HepG2 (cell line): ENCODE measurements around the gene SP140L. TPM values are rescaled to one million over a fixed set of nuclear protein-coding genes. Genes with fewer than 3 reads are reported as not detected.

ENCODE experiments used
- ATF7 ChIP-seq, 2 experiments: fragments of 450-650 bp in 1 of 2; sonication (generic) in 1 of 2; formaldehyde crosslinking in 1 of 2; IDR thresholded peaks; 2 replicates each; pipeline versions ENCODE4 v1.4.0 to v1.6.1; 2016 to 2020; ENCODE audit warnings: antibody characterized with exemption in 1 of 2, mild to moderate bottlenecking in 1 of 2, missing genetic modification reagents in 1 of 2
- FOSL1 ChIP-seq: sonication (generic); formaldehyde crosslinking; IDR thresholded peaks from 2 replicates; pipeline ENCODE4 v1.9.0; 2021; ENCODE audit warnings: missing genetic modification reagents, borderline replicate concordance
- KIAA2018 ChIP-seq: sonication (generic); formaldehyde crosslinking; IDR thresholded peaks from 2 replicates; pipeline ENCODE4 v1.5.0; 2020; ENCODE audit warnings: mild to moderate bottlenecking, missing genetic modification reagents, borderline replicate concordance
- MAFF ChIP-seq: IDR thresholded peaks from 2 replicates; pipeline ENCODE4 v1.6.1; 2011; ENCODE audit warnings: low read depth, low read length, improper control_type of control experiment
- PTBP1 ChIP-seq: fragments of 200-400 bp; formaldehyde crosslinking; IDR thresholded peaks from 2 replicates; pipeline ENCODE4 v1.6.1; 2018; ENCODE audit warnings: low read length, low read depth; ENCODE audit not compliant: poor library complexity, severe bottlenecking
- REST ChIP-seq, 2 experiments: IDR thresholded peaks; 2 replicates each; pipeline ENCODE4 v1.6.1; 2011 to 2012; ENCODE audit warnings: low read length in 2 of 2, borderline replicate concordance in 1 of 2, low read depth in 1 of 2, mild to moderate bottlenecking in 1 of 2, moderate library complexity in 1 of 2
- TEF ChIP-seq: sonication (generic); formaldehyde crosslinking; IDR thresholded peaks from 2 replicates; pipeline ENCODE4 v1.5.0; 2020; ENCODE audit warnings: missing genetic modification reagents
- U2AF2 ChIP-seq: fragments of 200-400 bp; formaldehyde crosslinking; IDR thresholded peaks from 2 replicates; pipeline ENCODE4 v1.6.1; 2017; ENCODE audit warnings: low read depth, mild to moderate bottlenecking, low read length
- ZFP36 ChIP-seq: fragments of 150-350 bp; IDR thresholded peaks from 2 replicates; pipeline ENCODE4 v1.6.1; 2018; ENCODE audit warnings: borderline replicate concordance, low read length, low read depth; ENCODE audit not compliant: partially characterized antibody
- ZNF101 ChIP-seq: sonication (generic); formaldehyde crosslinking; IDR thresholded peaks from 2 replicates; pipeline ENCODE4 v1.4.0; 2020; ENCODE audit warnings: mild to moderate bottlenecking, low read depth, missing genetic modification reagents, borderline replicate concordance
- ZNF121 ChIP-seq: sonication (generic); formaldehyde crosslinking; IDR thresholded peaks from 2 replicates; pipeline ENCODE4 v1.5.0; 2020; ENCODE audit warnings: mild to moderate bottlenecking, missing genetic modification reagents
- ZNF263 ChIP-seq: sonication (generic); formaldehyde crosslinking; IDR thresholded peaks from 2 replicates; pipeline ENCODE4 v1.4.0; 2020; ENCODE audit warnings: missing genetic modification reagents
- polyA plus RNA-seq, 8 experiments: library from polyadenylated mRNA; depleted of rRNA in 3 of 8; stranded (reverse) in 7 of 8; unstranded in 1 of 8; fragments of >200 nt; fragmentation: Illumina TruSeq in 4 of 8; extraction: Trizol in 4 of 8; gene quantifications; 2 replicates each; pipeline versions ENCODE4 v1.2.1 to v1.2.3, GENCODE V29; 2011 to 2016; ENCODE audit warnings: low read depth in 4 of 8, missing spikeins in 1 of 8, mixed read lengths in 1 of 8; ENCODE audit not compliant: insufficient read depth in 1 of 8
- total RNA-seq, 5 experiments: library from RNA; depleted of rRNA; stranded (reverse); fragments of >200 nt; fragmentation: Illumina TruSeq; extraction: Trizol; gene quantifications; 2 replicates each; pipeline ENCODE4 v1.2.3, GENCODE V29; 2016; ENCODE audit warnings: low read depth in 1 of 5

Gene SP140L
- total and polyA plus RNA-seq, 2 of the 13 experiments (the other 11 are each of a cell fraction or from before 2014, with no cell fraction given): 10.9 to 17.5 TPM

GRCh38 chr2:230326453-230327417 is at the start of gene SP140L (continued):
- no peak for TF ChIP-seq MAFF
- TF ChIP-seq REST (IDR thresholded peaks at IDR 0.05; ENCODE audit: borderline replicate concordance in 1 of 2, low read depth in 1 of 2, low read length in 2 of 2): no peak
- no peak for TF ChIP-seq KIAA2018 (CRISPR knock-in tag)
- no peak; the same call in 1 of the 2 replicates for TF ChIP-seq TEF
- no peak for TF ChIP-seq ZFP36
- TF ChIP-seq U2AF2: no peak
- TF ChIP-seq ATF7 (IDR thresholded peaks at IDR 0.05): no peak
- no peak for TF ChIP-seq ATF7 (CRISPR knock-in tag; IDR thresholded peaks at IDR 0.05)
- no peak for TF ChIP-seq ZNF101
- no peak for TF ChIP-seq PTBP1
- TF ChIP-seq FOSL1 (CRISPR knock-in tag): peak; percentile 77; the same call in 1 of the 2 replicates
- no peak for TF ChIP-seq ZNF121 (CRISPR knock-in tag)
- TF ChIP-seq ZNF263 (CRISPR knock-in tag): 0 out of 2 replicates have a peak, but pooled peaks have one; percentile 52
